Nephron progenitor cell (in vitro differentiated cells): ENCODE data around the gene LCK.

ENCODE experiments used
- DNase-seq: peaks from one replicate; pipeline ENCODE4 v3.0.0; 2021
- H3K27ac Mint-ChIP-seq: 2 replicates; pipeline ENCODE4 v1.8.0; 2021; ENCODE audit warnings: mild to moderate bottlenecking, moderate library complexity, mixed read lengths
- H3K27me3 Mint-ChIP-seq: 2 replicates; pipeline ENCODE4 v1.8.0; 2021; ENCODE audit warnings: mild to moderate bottlenecking, low read depth, mixed read lengths; ENCODE audit not compliant: poor library complexity
- H3K36me3 Mint-ChIP-seq: 2 replicates; pipeline ENCODE4 v1.8.0; 2021; ENCODE audit warnings: low read depth, mixed read lengths
- H3K4me1 Mint-ChIP-seq: 2 replicates; pipeline ENCODE4 v1.8.0; 2021; ENCODE audit warnings: mixed read lengths
- H3K4me3 Mint-ChIP-seq: 2 replicates; pipeline ENCODE4 v1.8.0; 2021; ENCODE audit warnings: mild to moderate bottlenecking, moderate library complexity, mixed read lengths
- H3K9me3 Mint-ChIP-seq: 2 replicates; pipeline ENCODE4 v1.8.0; 2021; ENCODE audit warnings: mild to moderate bottlenecking, moderate library complexity, mixed read lengths
- CTCF ChIP-seq: fragments of 200-600 bp; sonication (generic); IDR thresholded peaks from 2 replicates; pipeline ENCODE4 v1.5.0; 2021; ENCODE audit warnings: antibody characterized with exemption

The LCK gene

GRCh38 chr1:32303997-32304622 is 53.0 kb downstream of the LCK start:
- H3K36me3 Mint-ChIP-seq: peaks cover 77% of the 10 kb centered on the region
- DNase-seq: no peak
- TF ChIP-seq CTCF: no peak
- peaks cover 6% of the 10 kb centered on the region for H3K27me3 Mint-ChIP-seq
- H3K4me3 Mint-ChIP-seq: no peak overlapping the region
- no peak overlapping the region for H3K27ac Mint-ChIP-seq
- H3K9me3 Mint-ChIP-seq: peaks cover 19% of the 10 kb centered on the region
- H3K4me1 Mint-ChIP-seq: peaks cover 7% of the 10 kb centered on the region

- Mint-ChIP-seq H3K27me3 (peaks cover 4% of the 10 kb centered on the region), H3K4me1 (peaks cover 18% of the 10 kb centered on the region), H3K4me3 (no peak overlapping the region), H3K36me3 (peaks cover 79% of the 10 kb centered on the region), H3K9me3 (peaks cover 19% of the 10 kb centered on the region), H3K27ac (no peak overlapping the region)
- TF ChIP-seq CTCF: no peak
- no peak for DNase-seq
These were observed 54.2 kb downstream of the LCK start for GRCh38 chr1:32305310-32305709.

DNA sequence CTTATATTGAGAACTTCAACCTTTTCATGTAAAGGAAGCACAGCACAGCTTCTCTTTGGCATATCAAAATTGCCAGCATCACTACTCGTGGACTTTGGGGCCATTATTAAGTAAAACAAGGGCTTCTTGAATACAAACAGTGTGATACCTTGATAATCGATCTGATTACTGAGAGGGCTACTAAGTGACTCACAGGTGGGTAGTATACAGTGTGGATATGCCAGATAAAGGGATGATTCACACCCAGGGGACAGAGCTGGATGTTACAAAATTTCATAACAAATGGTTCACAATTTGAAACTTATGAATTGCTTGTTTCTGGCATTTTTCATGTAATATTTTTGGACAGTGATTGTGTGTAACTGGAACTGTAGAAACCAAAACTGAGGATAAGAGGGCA is 56.3 kb downstream of the LCK start:
- Mint-ChIP-seq H3K27me3 (peaks cover 4% of the 10 kb centered on the region), H3K9me3 (peaks cover 19% of the 10 kb centered on the region), H3K36me3 (peaks cover 64% of the 10 kb centered on the region)

DNA sequence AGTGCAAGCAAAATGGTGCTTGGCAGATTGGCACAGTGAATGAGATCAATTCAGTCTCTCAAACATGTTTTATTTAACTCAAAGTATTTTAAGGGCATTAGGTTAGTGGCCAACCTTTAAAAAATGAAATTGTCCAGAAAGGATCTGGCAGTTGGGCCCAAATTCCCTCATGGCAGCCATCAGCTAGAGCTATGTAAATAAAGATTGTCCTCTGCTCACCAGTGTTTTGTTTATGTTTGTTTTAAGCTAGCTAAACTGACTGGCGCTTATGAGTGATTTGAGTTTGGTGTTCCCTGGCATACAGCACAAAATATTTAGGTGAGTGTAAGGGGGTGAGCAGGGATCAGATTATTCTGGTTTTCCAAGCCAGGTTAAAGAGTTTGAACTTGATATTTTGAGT is 58.9 kb downstream of the LCK start:
- peaks cover 4% of the 10 kb centered on the region for H3K27me3 Mint-ChIP-seq
- no peak for TF ChIP-seq CTCF
- peaks cover 47% of the 10 kb centered on the region for H3K36me3 Mint-ChIP-seq
- H3K4me3 Mint-ChIP-seq: no peak overlapping the region
- H3K9me3 Mint-ChIP-seq: peaks cover 11% of the 10 kb centered on the region
- peaks cover 32% of the 10 kb centered on the region for H3K4me1 Mint-ChIP-seq
- peak overlapping the region; percentile 31 for H3K27ac Mint-ChIP-seq
- no peak for DNase-seq

More for the DNA sequence above, 56.3 kb downstream of the LCK start:
- H3K4me1 Mint-ChIP-seq: peaks cover 32% of the 10 kb centered on the region
- DNase-seq: no peak
- H3K4me3 Mint-ChIP-seq: no peak overlapping the region
- no peak for TF ChIP-seq CTCF
- H3K27ac Mint-ChIP-seq: peak overlapping the region; percentile 4

- Mint-ChIP-seq H3K4me3 (no peak overlapping the region), H3K9me3 (no peaks in the 10 kb centered on the region), H3K27me3 (no peaks in the 10 kb centered on the region), H3K36me3 (peaks cover 38% of the 10 kb centered on the region), H3K27ac (peak overlapping the region; percentile 4), H3K4me1 (peaks cover 40% of the 10 kb centered on the region)
- TF ChIP-seq CTCF: no peak
- no peak for DNase-seq
These were observed 60.8 kb downstream of the LCK start for GRCh38 chr1:32311709-32312393.

DNA sequence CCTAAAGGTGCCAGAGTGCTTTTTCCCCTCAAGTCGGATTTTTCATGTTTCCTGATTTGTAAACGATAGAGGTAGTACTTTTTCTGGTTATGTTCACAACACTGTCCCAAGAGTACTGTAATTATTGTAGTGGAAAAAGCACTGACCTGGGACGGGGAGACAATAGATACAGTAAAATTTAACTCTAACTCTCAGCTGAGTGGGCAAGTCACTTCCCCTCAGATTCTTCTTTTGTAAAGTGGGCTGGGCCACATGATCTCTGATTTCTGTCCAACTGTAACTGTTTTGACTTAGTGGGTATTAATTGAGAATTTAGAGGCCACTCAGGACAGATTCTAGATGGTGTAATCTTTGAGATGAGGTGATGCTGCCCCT is 65.8 kb downstream of the LCK start:
- Mint-ChIP-seq H3K27me3 (no peaks in the 10 kb centered on the region), H3K9me3 (no peaks in the 10 kb centered on the region), H3K27ac (peak overlapping the region; percentile 24), H3K4me3 (no peak overlapping the region), H3K36me3 (peaks cover 43% of the 10 kb centered on the region), H3K4me1 (peaks cover 12% of the 10 kb centered on the region)
- no peak for TF ChIP-seq CTCF
- no peak for DNase-seq
